MM.1S (cell line): ENCODE data around the gene MYL4.

ENCODE experiments used
- CTCF ChIP-seq: fragments of 300-600 bp; sonication (generic); IDR thresholded peaks from 2 replicates; pipeline ENCODE4 v1.5.1; 2016; ENCODE audit warnings: antibody characterized with exemption, low read length, mixed read lengths
- EZH2 ChIP-seq: fragments of 300-600 bp; sonication (generic); optimal IDR thresholded peaks from 2 replicates; pipeline ENCODE3; 2017; ENCODE audit warnings: low read depth, mild to moderate bottlenecking, antibody characterized with exemption, low read length, mixed read lengths

- TF ChIP-seq CTCF, result no peak
- TF ChIP-seq EZH2, result no peak
Observed at GRCh38 chr17:47180337-47180736, 28.8 kb upstream of the MYL4 start.
